Left colon (tissue), 2 donors: ENCODE measurements around the gene GALK1. TPM values are rescaled to one million over a fixed set of nuclear protein-coding genes. Genes with fewer than 3 reads are reported as not detected.
A peak's percentile ranks its signal among the peaks of the same experiment; 100 is the strongest.
"Not testable (repeated sequence)": the region's sequence is repeated elsewhere in the genome, so short reads cannot be mapped to it uniquely, and the experiment has no call there.

Source experiments
- ATAC-seq: fragments of 200-7000 bp; cut with Tn5 transposase; one replicate; pipeline ENCODE4 v1.9.1; 2020; ENCODE audit warnings: mild to moderate bottlenecking, moderate library complexity
- DNase-seq, 2 donors: peaks; one replicate each; pipeline ENCODE4 v3.0.0-alpha.2; 2020
- intact Hi-C, 2 donors: fragments of 100-400 bp; cut with DNase I in 1 of 2; cut with micrococcal nuclease in 1 of 2; formaldehyde crosslinking; loops; one replicate each; pipeline versions ENCODE4 v1.11.2 to v1.14.0; 2022; cut with DNase I, micrococcal nuclease
- total RNA-seq, 2 donors: library from RNA; stranded (reverse); fragmentation: NEBNext Ultra II Directional; extraction: Animal tissue kit (Norgen Biotek cat#: 25700); gene quantifications; one replicate each; pipeline ENCODE4 v1.2.1, GENCODE V29; 2021
- donor health status: DM: no; HTN: no; CAD: no.
- donor health status: DM: yes; HTN: yes; CAD: no.

Gene GALK1
- total RNA-seq, 2 donors from 2014 or later: 14.1 to 16.9 TPM

- no peak for DNase-seq
- ATAC-seq: no peak
- intact Hi-C loops: no loop called here
Measured at GRCh38 chr17:75773121-75773807, 8.3 kb upstream of the GALK1 start.

GRCh38 chr17:75771334-75772281 is 6.6 kb upstream of the GALK1 start:
- ATAC-seq: peak; percentile 51
- intact Hi-C loops: no loop called here
- peak in 1 of 2 donors; percentile 49 for DNase-seq

GRCh38 chr17:75769536-75769935 is 4.5 kb upstream of the GALK1 start:
- DNase-seq (peak; percentile 57 to 62), ATAC-seq (peak; percentile 70)
- intact Hi-C loops: no loop called here

- DNase-seq: no peak
- ATAC-seq: no peak
- intact Hi-C loops: no loop called here
Measured at GRCh38 chr17:75767881-75768280, 2.9 kb upstream of the GALK1 start.

- no peak for ATAC-seq
- no peak for DNase-seq
- intact Hi-C loops: no loop called here
Measured at GRCh38 chr17:75765981-75766380, 989 bp upstream of the GALK1 start.

GRCh38 chr17:75764417-75764710 is 628 bp downstream of the GALK1 start:
- DNase-seq (no peak), ATAC-seq (no peak)
- intact Hi-C loops: no loop called here

- intact Hi-C loops: no loop called here
- ATAC-seq (peak; percentile 31), DNase-seq (no peak)
Measured at GRCh38 chr17:75763613-75764416, 1.2 kb downstream of the GALK1 start.

GRCh38 chr17:75763269-75763607 is 1.8 kb downstream of the GALK1 start:
- intact Hi-C loops: no loop called here
- DNase-seq: no peak

GRCh38 chr17:75762513-75763268 is 2.3 kb downstream of the GALK1 start:
- DNase-seq (no peak), ATAC-seq (no peak)
- intact Hi-C loops: no loop called here

More at GRCh38 chr17:75763269-75763607, 1.8 kb downstream of the GALK1 start:
- no peak for ATAC-seq

- intact Hi-C loops: loop anchor here in 1 of 2 donors (10.0 kb wide), 1 partner anchor 85 kb away; no protein-coding TSS in a partner anchor
- not testable (repeated sequence) for ATAC-seq, DNase-seq
Measured at GRCh38 chr17:75759978-75760640, 4.9 kb downstream of the GALK1 start.

GRCh38 chr17:75759457-75759856 is 5.5 kb downstream of the GALK1 start:
- no peak for ATAC-seq
- intact Hi-C loops: loop anchor here in 1 of 2 donors (10.0 kb wide), 1 partner anchor 85 kb away; no protein-coding TSS in a partner anchor
- no peak for DNase-seq

- peak; percentile 19 for ATAC-seq
- no peak for DNase-seq
- intact Hi-C loops: loop anchor here in 1 of 2 donors (10.0 kb wide), 1 partner anchor 84 kb away; no protein-coding TSS in a partner anchor
Measured at GRCh38 chr17:75758131-75758905, 6.7 kb downstream of the GALK1 start.

GRCh38 chr17:75757086-75757681 is 7.8 kb downstream of the GALK1 start:
- intact Hi-C loops: loop anchor here in 1 of 2 donors (10.0 kb wide), 1 partner anchor 82 kb away; no protein-coding TSS in a partner anchor
- no peak for DNase-seq
- ATAC-seq: no peak

- no peak for DNase-seq
- intact Hi-C loops: loop anchor here in 1 of 2 donors (10.0 kb wide), 1 partner anchor 82 kb away; no protein-coding TSS in a partner anchor
- no peak for ATAC-seq
Measured at GRCh38 chr17:75756451-75757085, 8.4 kb downstream of the GALK1 start.

- ATAC-seq (no peak), DNase-seq (no peak)
- intact Hi-C loops: loop anchor here in 1 of 2 donors (10.0 kb wide), 1 partner anchor 81 kb away; no protein-coding TSS in a partner anchor
Measured at GRCh38 chr17:75755990-75756389, 9.0 kb downstream of the GALK1 start.
